A549 (cell line): ENCODE measurements around the gene ABCB11.

Source experiments
- CBX2 ChIP-seq: fragments of 200-600 bp; sonication (generic); IDR thresholded peaks from 2 replicates; pipeline ENCODE4 v1.6.1; 2016; ENCODE audit warnings: low read depth, mild to moderate bottlenecking, borderline replicate concordance
- CTCF ChIP-seq: fragments of >200 bp; sonication (Bioruptor Twin); formaldehyde crosslinking; IDR thresholded peaks from 3 replicates; pipeline ENCODE4 v1.5.1; 2016
- EP300 ChIP-seq, 2 experiments: fragments of >200 bp; sonication (Bioruptor Twin); formaldehyde crosslinking; IDR thresholded peaks; 2 replicates in 1 of 2; 3 replicates in 1 of 2; pipeline ENCODE4 v1.6.1; 2016 to 2017
- HOXA7 ChIP-seq: fragments of 250-450 bp; sonication (Bioruptor Pico); IDR thresholded peaks from 2 replicates; pipeline ENCODE4 v1.5.0; 2020; ENCODE audit warnings: mild to moderate bottlenecking, moderate library complexity
- KDM5A ChIP-seq: fragments of 200-600 bp; sonication (generic); IDR thresholded peaks from 2 replicates; pipeline ENCODE4 v1.6.1; 2016; ENCODE audit warnings: antibody characterized with exemption, mild to moderate bottlenecking
- MYC ChIP-seq: IDR thresholded peaks from 2 replicates; pipeline ENCODE4 v1.6.1; 2012; ENCODE audit warnings: mild to moderate bottlenecking, inconsistent platforms, low read length, improper control_type of control experiment, borderline replicate concordance
- POLR2A ChIP-seq: IDR thresholded peaks from 2 replicates; pipeline ENCODE4 v1.6.1; 2012; ENCODE audit warnings: mild to moderate bottlenecking, low read length
- RNF2 ChIP-seq: fragments of 200-600 bp; sonication (generic); IDR thresholded peaks from 2 replicates; pipeline ENCODE4 v1.6.1; 2016; ENCODE audit warnings: low read depth, mild to moderate bottlenecking, antibody characterized with exemption, moderate library complexity, borderline replicate concordance
- TP53 ChIP-seq: fragments of 250-450 bp; sonication (Bioruptor Pico); IDR thresholded peaks from 2 replicates; pipeline ENCODE4 v1.5.0; 2021; ENCODE audit warnings: mild to moderate bottlenecking, moderate library complexity
- USF2 ChIP-seq: fragments of 450-650 bp; IDR thresholded peaks from 2 replicates; pipeline ENCODE4 v1.6.1; 2014; ENCODE audit warnings: antibody characterized with exemption

- TF ChIP-seq USF2 (no peak), RNF2 (no peak), TP53 (CRISPR knock-in tag) (no peak), CTCF (no peak), HOXA7 (no peak), POLR2A (no peak), EP300 (IDR thresholded peaks at IDR 0.05) (no peak), MYC (no peak), KDM5A (no peak), CBX2 (no peak)
These were observed 37.6 kb downstream of the ABCB11 start for GRCh38 chr2:168993538-168993937.
